ENCODE measurements around the gene SDSL. TPM values are rescaled to one million over a fixed set of nuclear protein-coding genes. Genes with fewer than 3 reads are reported as not detected.

SDSL gene
- total and polyA plus RNA-seq, 10 of the 15 experiments (the other 5 are each of a cell fraction or from before 2014, with no cell fraction given): 0.18 to 4.4 (median 1.0) TPM

DNA sequence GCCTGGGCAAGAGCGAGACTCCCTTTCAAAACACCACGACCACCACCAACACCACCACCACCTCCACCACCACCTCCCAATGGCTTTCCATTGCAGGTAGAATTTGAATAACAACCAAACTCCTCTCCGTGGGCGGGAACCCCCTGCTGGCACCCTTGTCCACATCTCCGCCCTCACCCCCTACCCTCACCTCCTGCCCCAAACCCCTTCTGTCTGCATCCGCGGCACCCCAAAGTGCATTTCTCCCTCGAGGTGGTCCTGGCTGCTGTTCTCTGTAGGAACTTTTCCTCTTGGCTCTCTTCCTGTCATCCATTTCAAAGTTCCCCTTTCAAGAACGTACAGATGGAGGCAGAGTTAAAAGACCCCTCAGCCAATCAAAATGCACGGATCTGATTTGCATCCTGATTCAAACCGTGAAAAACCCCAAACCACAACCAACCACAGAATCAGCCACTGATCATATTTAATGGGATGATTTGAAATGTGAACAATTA lies 3.8 kb downstream of the SDSL start:
- H3K36me3 ChIP-seq (ENCODE audit: control insufficient read depth in 2 of 2, insufficient read depth in 2 of 2, low read length in 1 of 2): no peaks in the 10 kb centered on the region
- CTCF ChIA-PET: interaction anchor here (0.6 to 1.6 kb wide), 29 partner anchors 14 to 378 kb away, joined by 3 to 16 read pairs (median 3); partner anchors contain the start of gene PLBD2
- peaks cover 10% of the 10 kb centered on the region for H3K4me1 ChIP-seq (ENCODE audit: control insufficient read depth, insufficient read depth, low read length)
- ATAC-seq (peak; percentile 30), DNase-seq (ENCODE audit: low read depth, low spot score) (peak; percentile 25), FAIRE-seq (no peak)
- H3K27ac ChIP-seq (ENCODE audit: control insufficient read depth, insufficient read depth): no peak overlapping the region
- RAD21 ChIA-PET (ENCODE audit: unreplicated experiment): interaction anchor here (0.6 to 1.4 kb wide), 11 partner anchors 51 to 231 kb away, joined by 3 to 9 read pairs (median 3); no protein-coding TSS in a partner anchor
- H3K79me2 ChIP-seq (ENCODE audit: control insufficient read depth, insufficient read depth, low read length): no peaks in the 10 kb centered on the region
- in situ Hi-C loops (cut with MboI): no loop called here
- H3K9me3 ChIP-seq (replicated peaks; ENCODE audit: control insufficient read depth, insufficient read depth, low read length): no peaks in the 10 kb centered on the region
- intact Hi-C loops (cut with micrococcal nuclease; ENCODE audit: unreplicated experiment): no loop called here
- H3K4me2 ChIP-seq (ENCODE audit: control insufficient read depth, insufficient read depth): peak overlapping the region; percentile 9; the same call in 1 of the 2 replicates
- no peak overlapping the region for H3K9ac ChIP-seq (ENCODE audit: control insufficient read depth, insufficient read depth, low read length)
- H3K4me3 ChIP-seq: no peak overlapping the region
- no TSS peak for BruUV-seq (replicated peaks)
- SMC1A ChIA-PET (ENCODE audit: uncharacterized antibody, unreplicated experiment): interaction anchor here (0.8 to 1.8 kb wide), 8 partner anchors 14 to 252 kb away, joined by 3 to 8 read pairs (median 4); no protein-coding TSS in a partner anchor
- H2AFZ ChIP-seq (ENCODE audit: control insufficient read depth, low read depth, low read length): no peak overlapping the region
- WGBS (ENCODE audit: insufficient coverage, insufficient replicate concordance, low lambda C conversion rate, missing lambda C conversion rate): 4% methylated on average over 11 of the region's 11 CpGs
- no peaks in the 10 kb centered on the region for H3K27me3 ChIP-seq (replicated peaks in 1 of 2; ENCODE audit: control insufficient read depth in 2 of 2, insufficient read depth in 2 of 2, low read length in 1 of 2)
- H4K20me1 ChIP-seq (ENCODE audit: control insufficient read depth, insufficient read depth): no peaks in the 10 kb centered on the region
- POLR2A ChIA-PET: no interaction called here
- no peak for TF ChIP-seq BRCA1 (IDR thresholded peaks at IDR 0.05; ENCODE audit: low read depth, low read length)
- no peak for TF ChIP-seq KDM1A (IDR thresholded peaks at IDR 0.05; ENCODE audit: borderline replicate concordance)
- peak; percentile 67; the same call in 1 of the 2 replicates for TF ChIP-seq IRF4 (IDR thresholded peaks at IDR 0.05; ENCODE audit: low read depth, low read length)
- TF ChIP-seq, protein P1, sequence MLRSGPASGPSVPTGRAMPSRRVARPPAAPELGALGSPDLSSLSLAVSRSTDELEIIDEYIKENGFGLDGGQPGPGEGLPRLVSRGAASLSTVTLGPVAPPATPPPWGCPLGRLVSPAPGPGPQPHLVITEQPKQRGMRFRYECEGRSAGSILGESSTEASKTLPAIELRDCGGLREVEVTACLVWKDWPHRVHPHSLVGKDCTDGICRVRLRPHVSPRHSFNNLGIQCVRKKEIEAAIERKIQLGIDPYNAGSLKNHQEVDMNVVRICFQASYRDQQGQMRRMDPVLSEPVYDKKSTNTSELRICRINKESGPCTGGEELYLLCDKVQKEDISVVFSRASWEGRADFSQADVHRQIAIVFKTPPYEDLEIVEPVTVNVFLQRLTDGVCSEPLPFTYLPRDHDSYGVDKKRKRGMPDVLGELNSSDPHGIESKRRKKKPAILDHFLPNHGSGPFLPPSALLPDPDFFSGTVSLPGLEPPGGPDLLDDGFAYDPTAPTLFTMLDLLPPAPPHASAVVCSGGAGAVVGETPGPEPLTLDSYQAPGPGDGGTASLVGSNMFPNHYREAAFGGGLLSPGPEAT (IDR thresholded peaks at IDR 0.05; ENCODE audit: low read depth): no peak
- no peak for TF ChIP-seq LARP7 (IDR thresholded peaks at IDR 0.05)
- TF ChIP-seq NFYB (IDR thresholded peaks at IDR 0.05; ENCODE audit: insufficient read depth, low read depth, low read length): peak; percentile 77
- TF ChIP-seq NR2F1 (conservative IDR thresholded peaks at IDR 0.05): no peak
- peak; percentile 96 for TF ChIP-seq RUNX3 (IDR thresholded peaks at IDR 0.05; ENCODE audit: low read length)
- TF ChIP-seq CBFB (IDR thresholded peaks at IDR 0.05; ENCODE audit: low read depth): peak; percentile 82
- no peak for TF ChIP-seq ZNF217 (IDR thresholded peaks at IDR 0.05)
- peak; percentile 43; the same call in 1 of the 2 replicates for TF ChIP-seq BCL11A (IDR thresholded peaks at IDR 0.05; ENCODE audit: low read depth, low read length)
- TF ChIP-seq SKIL (IDR thresholded peaks at IDR 0.05; ENCODE audit: low read depth, poor library complexity, severe bottlenecking): no peak
- TF ChIP-seq ZBTB40 (IDR thresholded peaks at IDR 0.05; ENCODE audit: borderline replicate concordance): no peak
- no peak for TF ChIP-seq NR2C2 (IDR thresholded peaks at IDR 0.05; ENCODE audit: borderline replicate concordance, control insufficient read depth, insufficient read length, low read depth)
- no peak for TF ChIP-seq CHD4 (IDR thresholded peaks at IDR 0.05)
- TF ChIP-seq NFIC (IDR thresholded peaks at IDR 0.05; ENCODE audit: low read depth, low read length): peak; percentile 48; the same call in 1 of the 2 replicates
- TF ChIP-seq HDAC6 (IDR thresholded peaks at IDR 0.05; ENCODE audit: unreplicated experiment): no peak
- TF ChIP-seq CBX5 (IDR thresholded peaks at IDR 0.05; ENCODE audit: low read depth): no peak
